ENCODE measurements around the gene CLCN7. TPM values are rescaled to one million over a fixed set of nuclear protein-coding genes. Genes with fewer than 3 reads are reported as not detected.

The CLCN7 gene
- total and polyA plus RNA-seq, 4 experiments from 2014 or later, result 18.1 to 111 (median 67.3) TPM

DNA sequence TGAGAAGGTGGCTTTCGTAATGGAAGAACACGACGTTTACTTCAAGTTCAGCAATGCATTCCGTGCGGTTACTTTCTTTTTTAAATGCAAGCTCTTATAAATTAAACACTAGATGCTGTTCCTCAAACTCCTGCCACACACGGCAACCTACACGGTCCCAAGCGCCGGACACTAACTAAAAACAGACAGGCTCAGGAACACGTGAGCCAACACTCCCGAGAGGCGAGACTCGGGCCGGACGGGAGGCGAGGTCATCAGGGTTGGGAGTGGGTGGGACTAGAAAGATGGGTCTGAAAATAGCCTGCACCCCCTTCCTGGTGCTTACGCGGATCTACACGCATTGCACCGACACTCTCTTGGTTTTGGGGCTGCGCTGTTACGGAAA is 6.4 kb downstream of the CLCN7 start:
- ChIA-PET CTCF (ENCODE audit: partially characterized antibody) (no interaction called here), POLR2A (ENCODE audit: partially characterized antibody) (interaction anchor here (1.0 kb wide), 1 partner anchor 65 kb away, joined by 3 read pairs; the partner anchor contains the start of gene TMEM204)
- Histone ChIP-seq H3K4me3 (ENCODE audit: low read length in 2 of 2) (no peak overlapping the region), H3K27ac (ENCODE audit: low read depth, low read length) (no peak overlapping the region), H3K4me1 (ENCODE audit: insufficient read depth, low read length) (peaks cover 8% of the 10 kb centered on the region), H3K27me3 (ENCODE audit: insufficient read depth, low read length) (no peaks in the 10 kb centered on the region), H3K9me3 (ENCODE audit: control insufficient read depth in 1 of 2, low read length in 2 of 2) (no peaks in the 10 kb centered on the region), H3K36me3 (ENCODE audit: insufficient read depth, low read length) (no peaks in the 10 kb centered on the region)
- no peak for DNase-seq
- Mint-ChIP-seq H3K27me3 (no peaks in the 10 kb centered on the region), H3K4me3 (no peak overlapping the region), H3K27ac (peak overlapping the region in 1 of 7 donors; percentile 42), H3K36me3 (peaks cover 3 to 6% of the 10 kb centered on the region in 2 donors), H3K9me3 (peaks cover 0 to 1% (median 0%) of the 10 kb centered on the region in 8 donors), H3K4me1 (peaks cover 5 to 45% (median 22%) of the 10 kb centered on the region in 4 donors)
- intact Hi-C loops (cut with micrococcal nuclease), result no loop called here

DNA sequence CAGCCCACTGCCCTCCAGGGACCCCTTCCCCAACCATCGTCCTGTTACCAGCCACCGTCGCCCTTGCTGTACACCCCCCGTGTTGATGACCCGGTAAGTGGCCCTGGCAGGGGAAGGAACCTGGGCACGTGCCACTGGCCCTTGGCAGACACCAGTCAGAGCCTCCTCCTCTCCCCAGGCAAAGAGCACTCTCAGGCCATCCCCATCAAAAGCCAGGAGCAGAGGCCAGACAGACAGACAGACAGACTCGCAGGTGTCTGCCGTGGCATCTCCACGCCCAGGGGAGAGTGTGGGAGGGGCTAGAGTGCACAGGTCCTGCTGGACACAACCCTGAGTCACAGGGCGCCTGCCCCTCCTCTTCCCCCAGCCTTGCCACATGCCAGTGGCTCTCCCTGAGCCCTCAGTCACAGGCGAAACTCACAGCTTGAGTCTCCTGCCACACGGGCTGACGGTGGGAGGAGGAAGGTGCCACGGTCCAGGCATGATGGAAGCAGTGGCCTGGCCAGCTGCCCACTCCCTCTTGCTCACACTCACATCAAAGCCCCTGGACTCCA is 7.8 kb downstream of the CLCN7 start:
- Mint-ChIP-seq H3K36me3 (peaks cover 6 to 8% of the 10 kb centered on the region in 2 donors), H3K9me3 (peaks cover 0 to 1% (median 0%) of the 10 kb centered on the region in 8 donors), H3K27me3 (no peaks in the 10 kb centered on the region), H3K4me1 (peaks cover 3 to 35% (median 16%) of the 10 kb centered on the region in 4 donors), H3K27ac (peak overlapping the region in 1 of 7 donors; percentile 57), H3K4me3 (peak overlapping the region in 2 of 8 donors; percentile 35 to 48)
- intact Hi-C loops (cut with micrococcal nuclease), result no loop called here
- ChIA-PET CTCF (ENCODE audit: partially characterized antibody) (no interaction called here), POLR2A (ENCODE audit: partially characterized antibody) (no interaction called here)
- Histone ChIP-seq H3K4me1 (ENCODE audit: insufficient read depth, low read length) (peaks cover 8% of the 10 kb centered on the region), H3K4me3 (ENCODE audit: low read length in 2 of 2) (no peak overlapping the region), H3K27ac (ENCODE audit: low read depth, low read length) (no peak overlapping the region), H3K27me3 (ENCODE audit: insufficient read depth, low read length) (no peaks in the 10 kb centered on the region), H3K9me3 (ENCODE audit: control insufficient read depth in 1 of 2, low read length in 2 of 2) (no peaks in the 10 kb centered on the region), H3K36me3 (ENCODE audit: insufficient read depth, low read length) (no peaks in the 10 kb centered on the region)
- DNase-seq, result no peak

DNA sequence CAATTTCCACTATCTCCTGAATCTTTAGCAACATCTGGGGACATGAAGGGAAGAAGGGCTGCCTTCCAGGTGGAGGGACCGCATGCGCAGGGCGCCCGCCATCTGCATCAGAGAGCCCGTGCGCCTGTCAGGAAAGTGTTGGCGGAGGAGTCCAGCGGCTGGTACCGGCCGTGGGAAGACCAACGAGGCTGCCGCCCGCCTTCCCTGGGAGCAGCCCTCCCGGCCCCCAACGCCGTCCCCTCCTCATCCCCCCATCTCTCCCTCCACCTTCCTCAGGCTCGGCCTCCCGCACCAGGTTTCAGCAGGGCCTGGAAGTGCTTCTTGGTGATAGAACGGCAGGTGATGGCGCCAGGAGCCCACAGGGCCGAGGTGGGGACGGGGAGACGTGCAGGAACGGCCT is 8.8 kb downstream of the CLCN7 start:
- Mint-ChIP-seq H3K27me3 (no peaks in the 10 kb centered on the region), H3K4me1 (peaks cover 5 to 26% (median 10%) of the 10 kb centered on the region in 4 donors), H3K4me3 (no peak overlapping the region), H3K36me3 (peaks cover 8 to 10% of the 10 kb centered on the region in 2 donors), H3K27ac (no peak overlapping the region), H3K9me3 (peaks cover 0 to 1% (median 0%) of the 10 kb centered on the region in 8 donors)
- Histone ChIP-seq H3K9me3 (ENCODE audit: control insufficient read depth in 1 of 2, low read length in 2 of 2) (no peaks in the 10 kb centered on the region), H3K36me3 (ENCODE audit: insufficient read depth, low read length) (peaks cover 5% of the 10 kb centered on the region), H3K27me3 (ENCODE audit: insufficient read depth, low read length) (no peaks in the 10 kb centered on the region), H3K4me1 (ENCODE audit: insufficient read depth, low read length) (peaks cover 2% of the 10 kb centered on the region), H3K4me3 (ENCODE audit: low read length in 2 of 2) (no peak overlapping the region), H3K27ac (ENCODE audit: low read depth, low read length) (no peak overlapping the region)
- CTCF ChIA-PET (ENCODE audit: partially characterized antibody), result no interaction called here
- intact Hi-C loops (cut with micrococcal nuclease), result no loop called here
- POLR2A ChIA-PET (ENCODE audit: partially characterized antibody), result no interaction called here
- no peak for DNase-seq

DNA sequence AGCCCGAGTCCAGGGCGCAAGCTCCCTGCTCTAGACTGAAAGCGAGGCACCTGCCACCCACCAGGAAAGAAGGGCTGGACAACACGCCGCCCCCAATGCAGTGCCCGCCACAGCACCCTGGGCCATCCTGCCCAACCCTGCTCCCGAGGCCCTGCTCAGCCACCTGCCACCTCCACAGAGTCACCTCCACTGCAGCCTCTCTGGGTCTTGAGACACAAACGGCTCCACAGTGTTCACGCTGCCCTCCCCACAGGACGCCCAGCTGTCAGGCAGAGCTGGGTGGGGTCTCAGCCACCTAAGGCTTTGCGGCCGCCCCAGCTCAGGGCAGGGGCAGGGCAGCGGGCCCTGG is 9.3 kb downstream of the CLCN7 start:
- Mint-ChIP-seq H3K27ac (no peak overlapping the region), H3K9me3 (peaks cover 0 to 1% (median 0%) of the 10 kb centered on the region in 8 donors), H3K27me3 (no peaks in the 10 kb centered on the region), H3K4me3 (no peak overlapping the region), H3K4me1 (peaks cover 3 to 21% (median 7%) of the 10 kb centered on the region in 4 donors), H3K36me3 (peaks cover 8 to 10% of the 10 kb centered on the region in 2 donors)
- Histone ChIP-seq H3K4me1 (ENCODE audit: insufficient read depth, low read length) (no peaks in the 10 kb centered on the region), H3K9me3 (ENCODE audit: control insufficient read depth in 1 of 2, low read length in 2 of 2) (no peaks in the 10 kb centered on the region), H3K27me3 (ENCODE audit: insufficient read depth, low read length) (no peaks in the 10 kb centered on the region), H3K36me3 (ENCODE audit: insufficient read depth, low read length) (peaks cover 11% of the 10 kb centered on the region), H3K4me3 (ENCODE audit: low read length in 2 of 2) (no peak overlapping the region), H3K27ac (ENCODE audit: low read depth, low read length) (no peak overlapping the region)
- intact Hi-C loops (cut with micrococcal nuclease), result no loop called here
- no peak for DNase-seq
- ChIA-PET CTCF (ENCODE audit: partially characterized antibody) (no interaction called here), POLR2A (ENCODE audit: partially characterized antibody) (no interaction called here)

DNA sequence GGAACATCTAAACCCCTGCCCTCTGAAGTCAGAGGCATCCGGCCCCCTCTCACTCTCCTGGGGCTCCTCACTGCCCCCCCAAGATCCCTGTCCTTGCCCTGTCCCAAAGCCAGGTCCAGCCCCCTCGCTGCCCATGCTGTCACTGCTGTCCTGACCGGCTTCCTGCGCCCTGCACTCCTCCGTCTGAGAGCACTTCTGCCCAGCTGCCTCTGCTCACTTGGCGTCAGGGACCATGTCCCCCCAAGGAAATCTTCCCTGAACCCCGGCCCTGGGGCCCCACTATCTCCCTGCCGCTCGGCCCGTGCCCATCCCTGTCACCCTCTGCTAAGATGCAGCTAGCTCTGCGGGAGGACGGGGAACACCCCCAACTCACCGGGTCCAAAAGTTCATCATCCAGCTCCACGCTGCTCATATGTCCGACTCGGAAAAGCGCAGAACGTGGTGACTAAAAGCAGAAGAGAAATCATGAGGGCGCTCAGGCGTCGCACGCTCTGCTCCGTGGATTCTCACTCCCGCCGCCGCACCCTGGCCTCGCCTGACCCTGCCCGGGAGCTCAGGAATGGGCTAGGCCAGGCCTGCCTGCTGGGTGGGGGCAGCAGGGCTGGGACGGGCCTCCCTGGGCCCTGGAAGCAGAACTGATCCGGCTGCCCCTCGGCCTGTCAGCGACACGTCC is 9.8 kb downstream of the CLCN7 start:
- POLR2A ChIA-PET (ENCODE audit: partially characterized antibody), result no interaction called here
- H3K4me1 Mint-ChIP-seq, result peaks cover 3 to 17% (median 4%) of the 10 kb centered on the region in 4 donors

DNA sequence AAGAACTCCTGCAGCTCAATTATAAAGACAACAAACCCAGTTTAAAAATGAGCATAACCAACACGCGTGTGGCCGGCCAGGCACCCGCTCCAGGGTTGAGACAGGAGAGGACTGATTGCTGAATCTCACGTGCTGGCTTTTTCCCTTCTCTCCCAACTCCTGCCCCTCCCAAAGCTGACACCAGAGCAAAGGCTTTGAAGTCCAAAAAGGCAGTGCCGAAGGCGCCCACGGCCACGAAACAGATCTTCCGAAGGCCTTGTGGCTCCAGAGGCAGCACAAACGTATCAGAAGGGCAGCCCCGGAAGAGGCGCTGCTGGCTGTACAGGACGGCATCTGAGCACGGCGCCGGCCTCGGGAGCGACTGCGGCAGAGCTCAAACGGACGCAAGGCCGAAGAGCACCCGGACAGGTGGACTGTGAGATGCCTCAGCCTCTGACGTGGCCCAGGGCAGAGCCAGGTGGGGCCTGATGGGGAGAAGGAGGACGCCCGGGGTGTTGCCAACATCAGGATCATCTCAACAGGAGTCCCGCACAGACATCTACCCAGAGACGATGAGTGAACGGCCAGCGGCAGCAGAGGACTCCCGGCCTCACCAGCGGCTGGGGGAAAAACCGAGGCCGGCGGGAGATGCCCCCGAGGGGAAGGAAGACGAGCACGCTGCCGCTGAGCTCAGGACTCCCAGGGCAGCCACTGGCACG is 10.5 kb downstream of the CLCN7 start:
- H3K9me3 Mint-ChIP-seq, result peaks cover 0 to 1% (median 0%) of the 10 kb centered on the region in 8 donors
- peaks cover 8 to 14% of the 10 kb centered on the region in 2 donors for H3K36me3 Mint-ChIP-seq
- no peaks in the 10 kb centered on the region for H3K27me3 Mint-ChIP-seq
- Histone ChIP-seq H3K27ac (ENCODE audit: low read depth, low read length) (no peak overlapping the region), H3K36me3 (ENCODE audit: insufficient read depth, low read length) (peaks cover 12% of the 10 kb centered on the region), H3K4me1 (ENCODE audit: insufficient read depth, low read length) (no peaks in the 10 kb centered on the region), H3K9me3 (ENCODE audit: control insufficient read depth in 1 of 2, low read length in 2 of 2) (no peaks in the 10 kb centered on the region), H3K27me3 (ENCODE audit: insufficient read depth, low read length) (no peaks in the 10 kb centered on the region), H3K4me3 (ENCODE audit: low read length in 2 of 2) (no peak overlapping the region)
- peaks cover 0 to 12% (median 2%) of the 10 kb centered on the region in 4 donors for H3K4me1 Mint-ChIP-seq
- CTCF ChIA-PET (ENCODE audit: partially characterized antibody), result interaction anchor here (0.7 kb wide), 1 partner anchor 101 kb away, joined by 4 read pairs; no protein-coding TSS in a partner anchor
- POLR2A ChIA-PET (ENCODE audit: partially characterized antibody), result no interaction called here
- intact Hi-C loops (cut with micrococcal nuclease), result no loop called here
- no peak for DNase-seq
- no peak overlapping the region for H3K27ac Mint-ChIP-seq
- H3K4me3 Mint-ChIP-seq, result no peak overlapping the region

More for the DNA sequence above, 9.8 kb downstream of the CLCN7 start:
- Histone ChIP-seq H3K4me3 (ENCODE audit: low read length in 2 of 2) (no peak overlapping the region), H3K9me3 (ENCODE audit: control insufficient read depth in 1 of 2, low read length in 2 of 2) (no peaks in the 10 kb centered on the region), H3K27ac (ENCODE audit: low read depth, low read length) (no peak overlapping the region), H3K27me3 (ENCODE audit: insufficient read depth, low read length) (no peaks in the 10 kb centered on the region), H3K4me1 (ENCODE audit: insufficient read depth, low read length) (no peaks in the 10 kb centered on the region), H3K36me3 (ENCODE audit: insufficient read depth, low read length) (peaks cover 12% of the 10 kb centered on the region)
- intact Hi-C loops (cut with micrococcal nuclease), result no loop called here
- Mint-ChIP-seq H3K9me3 (peaks cover 0 to 1% (median 0%) of the 10 kb centered on the region in 8 donors), H3K27me3 (no peaks in the 10 kb centered on the region), H3K4me3 (no peak overlapping the region), H3K27ac (no peak overlapping the region), H3K36me3 (peaks cover 8 to 12% of the 10 kb centered on the region in 2 donors)
- no peak for DNase-seq
- CTCF ChIA-PET (ENCODE audit: partially characterized antibody), result no interaction called here

DNA sequence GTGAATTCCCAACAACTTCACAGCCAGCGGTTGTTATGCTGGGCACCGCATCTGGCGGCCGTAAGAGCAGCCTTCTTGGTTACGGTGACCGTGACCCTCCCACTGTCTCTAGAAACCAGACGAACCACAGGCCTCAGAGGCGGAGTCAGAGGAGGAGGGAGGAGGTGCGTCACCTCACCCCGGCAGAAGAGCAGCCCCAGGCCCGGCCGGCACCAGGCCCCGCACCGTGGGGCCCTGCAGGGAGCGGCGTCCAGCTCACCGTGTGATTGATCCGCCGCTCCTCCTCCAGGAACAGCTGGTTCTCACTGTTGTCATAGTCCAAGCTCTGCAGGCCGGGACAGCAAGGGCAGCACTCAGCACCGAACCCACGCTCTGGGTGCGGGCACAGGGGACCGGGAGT is 13.7 kb downstream of the CLCN7 start:
- Histone ChIP-seq H3K27me3 (ENCODE audit: insufficient read depth, low read length) (no peaks in the 10 kb centered on the region), H3K4me1 (ENCODE audit: insufficient read depth, low read length) (no peaks in the 10 kb centered on the region), H3K9me3 (ENCODE audit: control insufficient read depth in 1 of 2, low read length in 2 of 2) (no peaks in the 10 kb centered on the region), H3K27ac (ENCODE audit: low read depth, low read length) (no peak overlapping the region), H3K36me3 (ENCODE audit: insufficient read depth, low read length) (peaks cover 12% of the 10 kb centered on the region), H3K4me3 (ENCODE audit: low read length in 2 of 2) (no peak overlapping the region)
- H3K9me3 Mint-ChIP-seq, result no peaks in the 10 kb centered on the region
- DNase-seq, result no peak
- H3K4me1 Mint-ChIP-seq, result peaks cover 0 to 2% (median 0%) of the 10 kb centered on the region in 4 donors
- intact Hi-C loops (cut with micrococcal nuclease), result no loop called here
- ChIA-PET CTCF (ENCODE audit: partially characterized antibody) (no interaction called here), POLR2A (ENCODE audit: partially characterized antibody) (no interaction called here)
- H3K36me3 Mint-ChIP-seq, result peaks cover 8 to 17% of the 10 kb centered on the region in 2 donors
- no peak overlapping the region for H3K27ac Mint-ChIP-seq
- no peaks in the 10 kb centered on the region for H3K27me3 Mint-ChIP-seq
- H3K4me3 Mint-ChIP-seq, result no peak overlapping the region
